Peyer's patch (tissue), 4 donors: ENCODE measurements around the gene EPN1. TPM values are rescaled to one million over a fixed set of nuclear protein-coding genes. Genes with fewer than 3 reads are reported as not detected.
"Not testable (repeated sequence)": the region's sequence is repeated elsewhere in the genome, so short reads cannot be mapped to it uniquely, and the experiment has no call there.

Experiments used
- DNase-seq, 3 donors: peaks; one replicate each; pipeline ENCODE4 v3.0.0-alpha.2; 2017 to 2019
- H3K27ac ChIP-seq, 4 donors: fragments of 200-600 bp; sonication (generic); one replicate each; pipeline ENCODE4 v1.5.1; 2016 to 2019
- H3K27me3 ChIP-seq, 2 donors: fragments of 200-600 bp; sonication (generic); one replicate each; pipeline ENCODE4 v1.5.1; 2019
- H3K36me3 ChIP-seq, 3 donors: fragments of 200-600 bp; sonication (generic); one replicate each; pipeline ENCODE4 v1.5.1; 2016 to 2019
- H3K4me1 ChIP-seq, 4 donors: fragments of 200-600 bp; sonication (generic); one replicate each; pipeline ENCODE4 v1.5.1; 2016 to 2019
- H3K4me3 ChIP-seq, 4 donors: fragments of 200-600 bp; sonication (generic); 1 replicate in 3 of 4; 2 replicates in 1 of 4; pipeline ENCODE4 v1.5.1; 2016 to 2019; ENCODE audit warnings: mild to moderate bottlenecking in 1 of 4
- H3K9me3 ChIP-seq, 4 donors: fragments of 200-600 bp; sonication (generic); one replicate each; pipeline ENCODE4 v1.5.1; 2016 to 2019; ENCODE audit warnings: mild to moderate bottlenecking in 1 of 4
- POLR2A ChIP-seq, 2 donors: fragments of 450-650 bp; IDR thresholded peaks; one replicate each; pipeline ENCODE4 v1.5.1; 2017; ENCODE audit warnings: antibody characterized with exemption in 2 of 2, mild to moderate bottlenecking in 2 of 2, moderate library complexity in 2 of 2
- small RNA-seq, 2 donors: library from RNA; depleted of rRNA; stranded (forward); fragments of <200 nt; gene quantifications; one replicate each; pipeline ENCODE3, GENCODE V24; 2016
- total RNA-seq, 4 donors: library from RNA; depleted of rRNA; stranded (reverse); fragments of >200 nt; gene quantifications; one replicate each; pipeline ENCODE4 v1.1.0, GENCODE V29; 2016
- TF ChIP-seq, protein P1 (sequence below), 6 experiments: fragments of 450-650 bp in 4 of 6; fragments of 200-600 bp in 2 of 6; sonication (generic) in 1 of 6; IDR thresholded peaks; one replicate each; pipeline ENCODE4 v1.5.1; 2017 to 2019; ENCODE audit warnings: antibody characterized with exemption in 6 of 6, mild to moderate bottlenecking in 3 of 6, moderate library complexity in 1 of 6

Gene EPN1
- total RNA-seq, 4 donors from 2014 or later = 120 to 241 (median 163) TPM

DNA sequence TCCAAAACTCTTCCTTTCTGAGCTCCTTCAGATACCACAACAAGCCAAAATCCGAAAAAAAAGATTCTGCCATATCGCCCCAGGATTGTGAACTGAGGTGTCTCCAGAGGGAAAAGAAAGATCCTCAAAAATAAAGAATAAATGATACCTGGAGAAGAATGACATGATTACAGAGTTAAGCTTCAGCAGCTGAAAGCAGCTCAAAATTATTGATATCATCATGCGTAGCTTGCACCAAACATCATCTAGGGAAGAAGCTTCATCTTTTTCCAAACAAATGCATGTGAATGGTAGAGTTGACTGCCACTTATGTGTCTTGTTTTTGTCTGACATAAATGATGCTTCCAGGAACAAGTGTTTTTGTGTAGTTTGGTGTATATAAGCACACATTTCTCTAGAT lies 63.3 kb downstream of the EPN1 start, which contains the start of gene NLRP9:
NLRP9 (minus strand) TSS at position 101 of the 400 bp plus-strand sequence; CDS start at position 73, 28 bp downstream.
- no peak within 1 kb of the TSS for H3K4me3 ChIP-seq
- H3K27ac ChIP-seq = no peak within 1 kb of the TSS
- DNase-seq = no peak
- TF ChIP-seq POLR2A (IDR thresholded peaks at IDR 0.05) = no peak
- TF ChIP-seq, protein P1, sequence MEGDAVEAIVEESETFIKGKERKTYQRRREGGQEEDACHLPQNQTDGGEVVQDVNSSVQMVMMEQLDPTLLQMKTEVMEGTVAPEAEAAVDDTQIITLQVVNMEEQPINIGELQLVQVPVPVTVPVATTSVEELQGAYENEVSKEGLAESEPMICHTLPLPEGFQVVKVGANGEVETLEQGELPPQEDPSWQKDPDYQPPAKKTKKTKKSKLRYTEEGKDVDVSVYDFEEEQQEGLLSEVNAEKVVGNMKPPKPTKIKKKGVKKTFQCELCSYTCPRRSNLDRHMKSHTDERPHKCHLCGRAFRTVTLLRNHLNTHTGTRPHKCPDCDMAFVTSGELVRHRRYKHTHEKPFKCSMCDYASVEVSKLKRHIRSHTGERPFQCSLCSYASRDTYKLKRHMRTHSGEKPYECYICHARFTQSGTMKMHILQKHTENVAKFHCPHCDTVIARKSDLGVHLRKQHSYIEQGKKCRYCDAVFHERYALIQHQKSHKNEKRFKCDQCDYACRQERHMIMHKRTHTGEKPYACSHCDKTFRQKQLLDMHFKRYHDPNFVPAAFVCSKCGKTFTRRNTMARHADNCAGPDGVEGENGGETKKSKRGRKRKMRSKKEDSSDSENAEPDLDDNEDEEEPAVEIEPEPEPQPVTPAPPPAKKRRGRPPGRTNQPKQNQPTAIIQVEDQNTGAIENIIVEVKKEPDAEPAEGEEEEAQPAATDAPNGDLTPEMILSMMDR (IDR thresholded peaks at IDR 0.05) = no peak
- no peaks in the 10 kb centered on the region for H3K36me3 ChIP-seq
- H3K4me1 ChIP-seq = no peaks in the 10 kb centered on the region
- H3K9me3 ChIP-seq = no peaks in the 10 kb centered on the region
- no peaks in the 10 kb centered on the region for H3K27me3 ChIP-seq

DNA sequence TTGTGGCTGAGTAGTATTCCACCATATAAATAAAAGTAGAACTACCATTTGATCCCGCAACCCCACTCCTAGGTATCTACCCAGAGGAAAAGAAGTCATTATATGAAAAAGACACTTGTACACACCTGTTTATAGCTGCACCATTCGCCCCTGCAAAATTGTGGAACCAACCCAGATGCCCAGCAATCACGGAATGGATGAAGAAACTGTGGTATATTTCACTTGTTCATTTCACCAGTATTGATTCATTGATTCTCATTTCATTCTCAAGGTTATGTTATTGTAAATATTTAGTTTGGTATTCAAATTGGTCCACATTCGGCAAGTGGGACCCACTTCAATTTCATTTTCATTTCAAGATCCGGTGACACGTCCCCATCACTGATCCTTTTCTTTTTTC lies 75.7 kb downstream of the EPN1 start:
- H3K27me3 ChIP-seq = no peaks in the 10 kb centered on the region
- no peak for DNase-seq
- no peak for TF ChIP-seq POLR2A (IDR thresholded peaks at IDR 0.05)
- TF ChIP-seq, protein P1 (IDR thresholded peaks at IDR 0.05) = no peak

DNA sequence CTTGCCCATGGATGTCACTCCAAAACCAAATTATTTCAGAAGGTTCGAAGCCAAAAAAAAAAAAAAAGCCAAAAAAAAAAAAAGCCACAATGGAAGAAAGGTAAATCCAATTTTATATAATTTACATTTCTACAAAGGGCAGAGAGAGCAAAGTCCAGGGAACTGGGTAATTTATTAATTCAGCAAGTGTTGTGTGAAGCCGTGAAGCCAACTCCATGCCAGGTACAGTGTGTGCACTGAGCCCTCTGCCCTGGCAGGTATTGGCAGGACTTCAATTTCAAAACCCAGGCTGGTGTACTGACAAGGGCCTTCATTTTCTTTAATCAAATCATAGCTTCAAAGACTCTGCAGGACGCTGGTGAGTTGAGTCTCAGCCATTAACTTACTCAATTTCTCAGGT lies 78.4 kb downstream of the EPN1 start:
- H3K4me3 ChIP-seq = no peak overlapping the region
- H3K36me3 ChIP-seq = no peaks in the 10 kb centered on the region
- H3K9me3 ChIP-seq = no peaks in the 10 kb centered on the region
- no peak overlapping the region for H3K27ac ChIP-seq
- DNase-seq = peak in 1 of 3 donors; percentile 61
- H3K4me1 ChIP-seq = no peaks in the 10 kb centered on the region
- H3K27me3 ChIP-seq = no peaks in the 10 kb centered on the region
- TF ChIP-seq, protein P1 (IDR thresholded peaks at IDR 0.05) = no peak

More for the DNA sequence above, 75.7 kb downstream of the EPN1 start:
- H3K4me3 ChIP-seq = no peak overlapping the region
- no peaks in the 10 kb centered on the region for H3K36me3 ChIP-seq
- H3K4me1 ChIP-seq = no peaks in the 10 kb centered on the region
- H3K27ac ChIP-seq = no peak overlapping the region
- H3K9me3 ChIP-seq = no peaks in the 10 kb centered on the region

DNA sequence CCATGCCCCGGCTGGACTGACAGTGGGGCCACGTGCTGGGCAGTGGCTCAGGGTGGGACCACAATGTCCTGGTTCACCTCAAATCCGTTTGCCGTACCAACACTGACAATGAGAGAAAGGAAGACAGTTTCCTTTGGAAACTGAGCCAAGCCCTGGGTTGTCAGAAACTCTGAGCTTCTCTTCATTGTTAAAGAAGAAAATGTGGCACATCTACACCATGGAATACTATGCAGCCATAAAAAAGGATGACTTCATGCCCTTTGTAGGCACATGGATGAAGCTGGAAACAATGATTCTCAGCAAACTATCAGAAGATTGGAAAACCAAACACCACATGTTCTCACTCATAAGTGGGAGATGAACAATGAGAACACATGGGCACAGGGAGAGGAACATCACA lies 81.8 kb downstream of the EPN1 start:
- not testable (repeated sequence) for H3K4me1 ChIP-seq, H3K36me3 ChIP-seq, DNase-seq, H3K27ac ChIP-seq, H3K9me3 ChIP-seq, H3K27me3 ChIP-seq, H3K4me3 ChIP-seq

DNA sequence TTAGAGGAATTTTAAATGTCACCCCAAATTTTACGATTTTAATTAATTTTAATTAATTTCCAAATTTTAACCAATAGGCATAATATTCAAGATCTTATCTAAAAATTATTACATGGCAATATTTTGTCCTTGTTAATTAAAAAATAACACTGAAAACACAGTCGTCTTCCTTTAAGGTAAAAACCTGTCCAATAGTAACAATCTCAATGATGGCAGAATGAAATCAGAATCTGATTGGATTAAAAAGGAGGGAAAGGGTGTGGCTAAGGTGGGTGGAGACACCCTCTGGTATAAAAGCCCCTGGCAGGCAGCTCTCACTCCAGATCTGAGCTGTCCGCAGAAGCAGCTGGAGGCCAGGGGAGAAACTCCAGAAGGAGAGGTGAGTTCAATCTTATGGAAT lies 83.8 kb downstream of the EPN1 start, which contains the start of gene RFPL4A:
RFPL4A (plus strand) TSS at position 301 of the 400 bp plus-strand sequence. CDS start 2,704 bp downstream, outside the sequence.
- not testable (repeated sequence) for H3K36me3 ChIP-seq, DNase-seq, H3K27me3 ChIP-seq, H3K4me1 ChIP-seq, H3K4me3 ChIP-seq, H3K9me3 ChIP-seq, H3K27ac ChIP-seq

Small RNA genes within 50 kb of the gene (small RNA-seq; reads per million reads assigned to genes)
- 0 reads per million in 2 donors for gene AC010525.2

Other genes with a start within 250 kb of the EPN1 start
- gene SHISA7, start 231.9 kb upstream of the EPN1 start, total RNA-seq = not detected
- 100 to 1,000 TPM in 1 of 4 donors, 10 to 100 TPM in 3; 28.1 to 102 (median 60.0) TPM for gene ISOC2, start 213.6 kb upstream of the EPN1 start, total RNA-seq
- gene C19orf85, start 210.5 kb upstream of the EPN1 start, total RNA-seq = not detected
- 10 to 100 TPM; 10.1 to 47.0 (median 15.5) TPM for gene ZNF628, start 198.6 kb upstream of the EPN1 start, total RNA-seq
- gene NAT14, start 190.0 kb upstream of the EPN1 start, total RNA-seq = 1 to 10 TPM; 1.4 to 7.4 (median 3.0) TPM
- gene SSC5D, start 186.8 kb upstream of the EPN1 start, total RNA-seq = 10 to 100 TPM in 1 of 4 donors, 1 to 10 TPM in 3; 2.8 to 10.3 (median 5.0) TPM
- gene SBK2, start 138.1 kb upstream of the EPN1 start, total RNA-seq = not detected
- 1 to 10 TPM in 1 of 4 donors, not detected in 3; 1.0 TPM for gene SBK3, start 129.7 kb upstream of the EPN1 start, total RNA-seq
- gene ZNF579, start 94.4 kb upstream of the EPN1 start, total RNA-seq = 1 to 10 TPM in 3 of 4 donors, not detected in 1; 1.7 to 6.1 (median 3.1) TPM
- 10 to 100 TPM in 3 of 4 donors, 1 to 10 TPM in 1; 6.0 to 14.9 (median 12.0) TPM for gene FIZ1, start 75.7 kb upstream of the EPN1 start, total RNA-seq
- 10 to 100 TPM; 30.3 to 45.2 (median 44.4) TPM for gene ZNF524, start 74.9 kb upstream of the EPN1 start, total RNA-seq
- gene ZNF865, start 69.6 kb upstream of the EPN1 start, total RNA-seq = 10 to 100 TPM in 3 of 4 donors, 1 to 10 TPM in 1; 8.6 to 18.9 (median 14.3) TPM
- gene ZNF784, start 50.7 kb upstream of the EPN1 start, total RNA-seq = 10 to 100 TPM in 3 of 4 donors, 1 to 10 TPM in 1; 6.0 to 18.3 (median 12.3) TPM
- 10 to 100 TPM; 12.3 to 38.4 (median 25.2) TPM for gene ZNF580, start 34.2 kb upstream of the EPN1 start, total RNA-seq
- 10 to 100 TPM in 3 of 4 donors, 1 to 10 TPM in 1; 7.7 to 28.9 (median 14.1) TPM for gene ZNF581, start 31.6 kb upstream of the EPN1 start, total RNA-seq
- gene CCDC106, start 27.0 kb upstream of the EPN1 start, total RNA-seq = 10 to 100 TPM in 3 of 4 donors, 1 to 10 TPM in 1; 8.1 to 17.4 (median 14.0) TPM
- gene U2AF2, start 20.2 kb upstream of the EPN1 start, total RNA-seq = 100 to 1,000 TPM; 132 to 292 (median 159) TPM
- gene NLRP9, start 63.2 kb downstream of the EPN1 start, total RNA-seq = not detected
- gene RFPL4A, start 83.9 kb downstream of the EPN1 start, total RNA-seq = under 1 TPM in 1 of 4 donors, not detected in 3; 0.94 TPM
- gene RFPL4AL1, start 93.9 kb downstream of the EPN1 start, total RNA-seq = not detected
- gene NLRP11, start 156.8 kb downstream of the EPN1 start, total RNA-seq = not detected
- gene NLRP4, start 161.3 kb downstream of the EPN1 start, total RNA-seq = not detected